OCI-LY1 (cell line): Measurements from ENCODE around the gene ERCC8.

ENCODE experiments used
- CTCF ChIP-seq: fragments of 200-600 bp; sonication (generic), shearing (Covaris generic); IDR thresholded peaks from 2 replicates; pipeline ENCODE4 v1.5.1; 2017; ENCODE audit warnings: mild to moderate bottlenecking, antibody characterized with exemption, low read length, moderate library complexity, mixed read lengths
- EZH2 ChIP-seq: fragments of 200-600 bp; sonication (generic), shearing (Covaris generic); IDR thresholded peaks from 2 replicates; pipeline ENCODE4 v1.8.0; 2017; ENCODE audit warnings: borderline replicate concordance, mixed run types, mild to moderate bottlenecking, antibody characterized with exemption, low read length, moderate library complexity, mixed read lengths

DNA sequence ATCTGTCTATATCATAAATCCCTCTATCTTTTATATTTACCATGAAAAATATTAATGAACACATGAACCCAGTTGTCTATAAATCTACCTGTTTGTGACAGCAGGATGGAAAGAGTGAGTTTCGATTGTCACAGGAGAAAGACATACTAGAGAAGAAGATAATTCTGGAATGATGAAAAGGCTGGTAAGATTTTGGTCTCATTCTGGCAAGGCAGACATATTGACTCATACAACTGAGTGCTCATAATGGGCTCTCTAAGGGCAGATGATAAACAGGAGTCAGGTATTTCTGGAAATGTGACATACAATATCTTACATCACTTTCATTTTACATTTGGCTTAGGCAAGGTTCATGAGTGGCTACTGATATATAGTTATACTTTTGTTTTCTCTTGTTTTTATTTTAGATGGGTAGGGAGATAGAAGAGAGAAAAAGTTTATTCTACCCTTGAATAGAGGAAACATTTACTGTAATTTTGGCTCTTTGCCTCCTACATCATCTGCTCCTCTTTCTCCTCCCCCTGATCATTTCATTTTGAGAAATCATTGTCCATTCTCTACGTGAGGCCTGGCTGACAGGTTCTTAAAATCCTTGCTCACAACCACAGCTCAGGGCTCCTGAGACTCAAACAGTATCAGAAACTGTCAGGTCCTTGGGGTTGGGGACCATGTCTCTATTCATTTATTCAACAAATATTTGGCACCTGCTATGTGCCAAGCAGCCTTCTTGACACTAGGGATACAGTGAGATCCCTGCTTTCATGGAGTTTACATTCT is 115.2 kb downstream of the ERCC8 start:
- TF ChIP-seq CTCF (no peak), EZH2 (no peak)
